ENCODE results near the gene HUNK.

The HUNK gene

DNA sequence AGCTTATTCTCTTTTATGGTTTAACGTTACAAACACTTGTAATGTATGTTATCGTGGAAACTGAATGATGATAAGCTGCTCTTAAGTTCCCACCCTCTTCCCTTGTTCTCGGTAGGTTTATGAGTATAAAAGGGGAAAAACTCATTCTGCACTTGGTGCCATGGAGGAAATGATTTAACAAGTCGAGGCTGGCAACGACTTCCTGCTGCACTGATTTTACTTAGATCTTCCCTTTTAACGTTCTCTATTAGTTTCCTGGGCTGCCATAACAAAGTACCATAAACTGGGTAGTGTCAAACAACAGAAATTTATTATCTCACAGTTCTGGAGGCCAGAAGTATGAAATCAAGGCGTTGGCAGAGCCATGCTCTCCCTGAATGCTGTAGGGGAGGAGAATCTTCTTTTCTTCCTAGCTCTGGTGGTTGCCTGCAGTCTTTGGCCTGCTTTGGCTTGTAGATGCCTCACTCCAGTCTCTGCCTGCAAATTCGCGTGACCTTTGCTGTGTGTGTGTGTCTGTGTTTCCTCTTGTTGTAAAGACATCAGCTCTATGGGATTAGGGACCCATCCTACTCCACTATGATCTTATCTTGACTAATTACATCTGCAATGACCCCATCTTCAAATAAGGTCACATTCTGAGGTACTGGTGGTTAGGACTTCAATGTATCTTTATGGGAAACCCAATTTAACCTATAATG lies 26.3 kb downstream of the HUNK start:
- no peak for DNase-seq

DNA sequence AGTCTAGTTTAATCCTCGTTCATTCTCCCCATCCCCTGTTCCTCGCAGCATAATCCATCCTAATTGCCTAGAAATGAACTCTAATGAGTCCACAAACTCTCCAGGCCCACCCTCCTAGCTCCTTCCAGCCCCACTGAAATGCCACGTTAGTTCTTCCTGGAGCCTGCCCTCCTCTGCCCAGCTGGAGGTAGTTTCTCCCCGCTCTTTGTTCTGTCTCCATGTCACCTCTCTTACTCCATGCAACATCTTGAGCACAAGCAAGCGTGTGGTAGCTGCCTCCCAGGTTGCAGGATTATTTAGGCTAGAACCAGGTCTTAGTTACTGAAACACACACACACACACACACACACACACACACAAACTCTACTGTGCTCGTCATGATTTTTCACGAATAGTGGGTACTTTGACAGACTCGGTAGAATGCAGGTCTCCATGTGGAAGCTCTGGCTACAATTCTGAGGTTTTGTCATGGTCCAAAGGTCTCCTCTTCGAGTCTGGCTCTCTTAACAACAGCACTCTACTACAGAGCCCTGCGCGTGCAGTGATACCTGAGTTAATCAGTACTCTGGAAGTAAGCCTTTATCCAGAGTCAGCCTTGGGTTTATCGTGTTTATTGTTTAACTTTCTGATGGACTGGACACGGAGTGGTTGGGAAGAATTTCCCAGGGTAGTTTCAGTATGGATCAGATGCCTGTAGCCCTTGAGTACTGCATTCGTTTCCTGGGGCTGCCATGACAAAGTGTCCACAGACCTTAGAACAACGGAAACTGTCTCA lies 27.5 kb downstream of the HUNK start:
- no peak for DNase-seq

DNA sequence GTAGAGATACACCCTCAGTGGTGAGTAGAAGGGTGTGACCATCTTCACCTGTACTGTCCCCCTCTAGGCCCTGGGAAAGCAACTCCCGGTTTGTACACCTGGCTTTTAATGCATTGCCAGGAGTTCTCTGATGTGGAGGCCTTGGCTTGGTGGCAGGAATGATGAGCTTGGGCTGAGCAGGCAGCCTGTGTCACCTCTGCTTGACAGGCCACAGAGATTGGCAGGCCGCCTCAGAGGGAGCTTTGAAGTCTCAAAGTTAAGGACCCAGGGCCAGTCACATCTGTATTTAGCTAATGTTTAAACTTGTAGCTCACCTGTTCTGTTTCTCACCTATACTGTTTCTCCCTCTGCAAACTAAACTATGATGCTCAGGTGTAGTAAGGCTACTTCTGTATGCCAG lies 28.5 kb downstream of the HUNK start:
- DNase-seq: no peak

DNA sequence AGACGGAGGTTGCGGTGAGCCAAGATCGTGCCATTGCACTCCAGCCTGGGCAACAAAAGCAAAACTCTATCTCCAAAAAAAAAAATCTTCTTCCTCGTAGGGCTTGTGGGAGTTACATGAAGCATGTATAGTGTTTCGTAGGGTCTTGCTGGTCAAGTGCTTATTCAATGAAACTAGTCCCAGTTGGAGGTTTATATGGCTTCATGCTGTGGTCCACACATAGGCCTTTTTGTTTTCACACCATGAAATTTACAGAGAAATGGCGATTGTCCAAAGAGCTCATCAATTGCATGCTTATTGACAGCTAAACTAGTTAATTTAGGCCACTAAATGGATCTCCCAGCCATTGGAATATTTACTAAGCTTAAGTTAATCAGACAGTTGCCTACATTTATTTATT lies 29.6 kb downstream of the HUNK start:
- DNase-seq: no peak

DNA sequence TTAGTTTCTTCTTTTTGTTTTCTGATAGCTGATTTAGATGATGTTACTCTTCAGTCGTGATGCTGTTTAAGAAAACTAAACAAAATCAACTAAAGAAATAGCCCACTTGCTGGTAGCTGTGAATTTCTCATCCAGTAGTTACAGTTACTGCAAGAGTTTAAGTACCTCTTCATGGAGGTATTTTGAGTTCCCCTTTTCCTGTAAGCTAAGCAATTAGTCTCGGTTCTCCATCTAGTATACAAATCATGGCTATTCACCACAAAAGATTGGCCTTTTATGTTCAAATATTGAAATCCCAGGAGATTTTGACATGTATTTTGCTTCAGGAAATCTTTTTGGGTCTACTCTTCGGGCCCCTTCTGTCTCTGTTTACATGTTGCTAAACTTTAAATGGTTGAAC lies 31.1 kb downstream of the HUNK start:
- DNase-seq: no peak

DNA sequence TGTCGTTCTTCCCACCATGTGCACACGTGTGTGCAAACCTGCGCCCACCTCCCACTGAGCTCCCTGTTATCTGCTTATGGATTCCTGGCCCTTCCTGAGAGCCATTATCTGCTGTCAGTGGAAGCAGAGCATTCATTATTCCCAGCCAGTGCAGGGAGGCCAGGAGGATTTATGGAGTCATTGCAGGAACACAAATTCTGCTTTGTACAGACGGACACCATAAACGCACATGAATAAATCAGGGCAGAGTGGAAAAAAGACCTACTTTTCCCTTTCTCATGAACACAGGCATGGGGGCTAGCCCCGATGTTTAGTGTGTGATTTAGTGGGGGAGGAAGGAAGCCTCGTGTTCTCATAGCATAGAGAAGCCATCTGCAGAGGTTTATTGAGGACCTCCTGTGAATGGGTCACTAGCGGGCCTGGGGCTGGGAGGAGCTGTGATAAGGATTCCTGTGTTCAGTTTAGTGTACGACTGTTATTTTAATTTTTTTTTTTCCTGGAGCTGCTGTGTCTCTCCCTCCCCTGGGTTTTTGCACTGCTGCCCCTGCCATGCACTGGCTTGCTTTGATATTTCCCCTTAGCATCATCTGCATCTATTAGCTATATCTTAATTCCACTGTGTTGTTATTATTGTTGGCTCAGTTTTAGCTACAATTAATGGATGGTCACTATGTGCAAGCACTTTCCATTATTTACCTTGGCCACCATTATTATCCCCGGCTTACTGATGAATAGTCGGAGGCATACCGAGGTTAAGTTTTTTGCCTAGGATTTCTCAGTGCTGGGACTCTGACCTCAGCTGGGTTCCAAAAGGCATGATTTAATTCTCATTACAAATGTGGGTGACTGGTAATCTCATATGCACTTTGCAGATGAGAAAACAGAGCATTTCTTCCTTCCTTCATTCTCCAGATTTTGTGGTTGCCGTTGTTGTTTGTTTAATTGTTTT lies 33.0 kb downstream of the HUNK start:
- DNase-seq: no peak

DNA sequence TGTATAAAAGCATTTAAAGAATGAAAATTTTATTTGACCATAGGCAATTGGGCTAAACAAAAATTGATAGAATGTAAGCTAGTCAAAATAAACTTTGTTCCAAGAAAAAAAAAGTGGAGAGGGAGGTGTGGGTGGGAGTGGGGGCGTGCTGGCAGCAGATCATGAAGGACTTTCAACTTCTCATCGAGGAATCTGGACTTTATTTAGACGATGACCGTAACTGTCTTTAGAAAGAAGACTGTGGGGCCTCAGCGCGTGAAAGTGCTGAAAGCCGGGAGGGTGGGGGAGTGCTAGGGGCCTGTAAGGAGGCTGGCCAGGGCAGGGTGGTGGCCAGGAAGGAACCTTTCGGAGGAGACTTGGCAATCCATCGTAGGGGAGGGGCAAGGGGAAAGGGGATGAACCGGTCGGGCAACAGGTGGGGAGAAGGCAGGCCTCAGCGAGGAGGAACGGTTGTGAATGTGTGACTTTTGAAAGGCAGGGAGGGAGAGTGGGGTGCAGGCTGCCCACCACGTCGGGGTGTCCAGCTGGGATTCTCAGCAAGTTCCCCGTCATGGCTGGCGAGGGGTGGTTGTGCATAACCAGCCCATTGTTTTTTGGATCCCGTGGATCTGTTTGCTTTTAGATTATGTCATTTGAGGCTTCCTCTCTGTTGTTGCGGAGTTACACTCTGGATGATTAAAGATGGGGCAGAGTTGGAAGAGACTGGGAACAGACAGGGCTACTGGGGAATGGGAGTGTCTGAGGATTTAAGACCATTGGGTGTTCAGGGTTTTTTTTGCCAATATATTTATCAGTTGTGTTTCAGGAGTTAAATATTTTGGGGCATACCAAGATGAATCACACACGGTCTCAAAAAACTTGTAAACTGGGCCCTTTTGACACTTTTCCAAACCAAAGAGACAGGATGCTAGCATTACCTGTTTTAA lies 35.5 kb downstream of the HUNK start:
- DNase-seq: no peak

DNA sequence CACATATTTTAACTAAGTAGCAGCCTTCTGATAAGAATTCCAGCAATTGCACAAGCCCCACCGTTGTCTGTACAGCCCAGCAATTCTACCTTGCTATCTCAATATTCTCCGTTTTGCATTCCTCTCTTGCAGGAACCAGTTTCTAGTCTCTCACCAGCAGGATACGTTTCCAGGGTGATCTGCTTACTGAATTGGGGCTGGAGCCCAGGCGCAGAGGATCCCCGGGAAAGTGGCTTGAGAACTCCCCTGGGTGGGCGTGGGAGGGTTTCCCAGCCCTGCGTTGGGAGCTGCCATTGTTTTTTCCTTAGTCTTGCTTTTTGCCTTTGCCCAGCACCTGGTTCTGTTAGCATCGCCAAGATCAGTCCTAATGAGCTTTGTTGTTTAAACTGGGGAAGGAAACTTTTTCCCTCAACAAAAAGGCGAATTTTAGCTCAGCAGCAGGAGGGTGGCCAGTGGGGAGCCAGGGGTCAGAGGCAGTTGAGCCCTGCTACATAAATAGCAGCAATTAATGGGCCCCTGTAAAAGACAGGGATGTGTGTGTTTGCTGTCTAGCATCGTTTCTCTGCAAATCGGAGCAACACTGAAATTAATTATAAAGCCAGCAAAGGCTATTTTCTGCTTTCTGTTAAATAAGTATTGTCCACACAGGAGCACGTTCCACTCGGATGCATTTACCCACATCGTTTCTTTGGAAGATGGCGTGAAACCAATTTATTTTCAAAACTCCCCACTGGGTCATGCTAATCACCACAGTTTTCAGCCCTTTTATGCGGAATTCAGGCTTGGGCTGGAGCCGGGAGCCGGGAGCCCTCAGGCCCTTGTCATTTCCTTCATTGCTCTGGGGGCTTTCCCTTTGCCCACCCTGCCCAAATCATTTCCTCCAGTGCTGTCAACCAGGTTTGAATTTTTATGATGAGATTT lies 36.6 kb downstream of the HUNK start:
- DNase-seq: no peak

DNA sequence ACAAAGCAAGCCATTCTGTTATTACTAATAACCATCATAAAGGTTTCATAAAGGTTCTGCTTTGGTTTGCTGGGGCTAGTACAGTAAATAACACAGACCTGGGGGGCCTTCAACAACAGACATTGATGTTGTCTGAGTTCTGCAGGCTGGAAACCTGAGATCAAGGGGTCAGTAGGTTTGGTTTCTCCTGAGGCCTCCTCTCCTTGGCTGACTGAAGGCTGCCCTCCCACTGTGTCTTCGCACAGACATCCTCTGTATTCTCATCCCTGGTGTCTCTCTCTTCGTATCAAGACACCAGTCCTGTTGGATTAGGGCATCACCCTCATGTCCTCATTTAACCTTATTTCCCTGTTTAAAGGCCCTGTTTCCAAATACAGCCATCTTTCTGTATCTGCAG lies 37.3 kb downstream of the HUNK start:
- DNase-seq: no peak

DNA sequence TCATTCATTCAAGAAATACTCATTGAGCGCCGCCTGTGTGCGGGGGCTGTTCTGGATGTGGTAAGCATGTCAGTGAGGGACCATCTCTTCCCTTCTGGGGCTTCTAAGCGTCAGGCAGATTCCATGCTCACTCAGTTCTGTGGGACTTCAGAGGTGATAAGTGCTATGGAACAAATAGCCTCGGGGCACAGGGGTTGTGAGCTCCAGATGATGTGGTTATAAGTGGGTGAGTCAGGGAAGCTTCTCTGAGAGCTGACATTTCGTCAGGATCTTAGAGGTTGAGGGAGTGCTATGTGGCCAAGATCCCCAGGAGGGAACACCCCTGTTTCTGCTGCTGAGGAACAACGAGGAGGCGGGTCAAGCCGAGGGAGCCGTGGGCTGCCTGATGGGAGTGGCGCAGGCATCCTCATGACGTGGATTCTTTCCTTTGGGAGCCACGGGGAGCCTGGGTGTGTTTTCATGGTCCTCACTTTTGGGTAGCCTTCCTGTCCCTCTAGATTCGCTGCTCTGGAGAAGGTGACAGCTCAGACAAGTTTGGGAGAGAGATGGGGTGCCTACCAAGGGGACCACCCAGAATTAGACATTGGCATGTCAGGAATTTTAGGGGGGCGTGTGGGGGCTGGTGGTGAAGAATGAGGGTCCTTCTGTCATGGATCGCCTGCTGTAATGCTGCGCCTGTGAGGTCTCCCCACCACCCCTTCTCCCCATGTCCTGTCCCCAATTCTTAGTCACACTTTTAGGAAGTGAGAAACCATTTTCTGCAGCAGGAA lies 38.5 kb downstream of the HUNK start:
- DNase-seq: no peak

DNA sequence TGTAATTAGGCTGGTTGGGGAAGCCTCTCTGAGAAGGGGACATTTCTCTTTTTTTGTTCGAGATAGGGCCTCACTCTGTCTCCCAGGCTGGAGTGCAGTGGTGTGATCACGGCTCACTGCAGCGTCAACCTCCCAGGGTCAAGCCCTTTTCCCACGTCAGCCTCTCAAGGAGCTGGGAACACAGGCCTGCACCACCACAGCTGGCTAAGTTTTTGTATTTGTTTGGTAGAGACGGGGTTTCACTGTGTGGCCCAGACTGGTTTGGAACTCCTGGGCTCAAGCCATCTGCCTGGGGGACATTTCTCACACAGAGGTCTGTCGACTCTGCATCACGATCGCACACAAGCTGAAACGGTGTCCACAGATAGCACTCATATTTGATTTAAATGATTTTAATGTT lies 39.7 kb downstream of the HUNK start:
- no peak for DNase-seq

DNA sequence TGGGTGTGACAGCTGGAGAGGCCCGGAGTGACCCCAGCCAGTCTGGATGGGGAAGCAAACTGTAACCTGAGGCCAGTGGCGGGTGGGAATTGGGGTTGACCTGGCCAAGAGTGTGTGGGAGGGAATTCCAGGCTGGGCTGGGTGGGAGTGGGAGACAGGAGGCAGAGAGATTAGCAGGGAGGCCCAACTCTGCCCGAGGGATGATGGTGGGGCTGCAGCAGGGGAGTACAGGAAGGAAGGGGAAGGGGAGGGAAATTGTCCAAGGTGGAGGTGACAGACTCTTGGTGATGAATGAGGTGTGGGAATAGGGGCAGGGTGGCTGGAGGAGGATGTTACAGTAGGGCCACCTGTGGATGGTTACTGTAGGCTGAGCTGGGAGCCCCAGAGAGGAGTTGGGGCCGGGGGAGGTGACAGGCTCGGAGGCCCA lies 40.4 kb downstream of the HUNK start:
- no peak for DNase-seq

DNA sequence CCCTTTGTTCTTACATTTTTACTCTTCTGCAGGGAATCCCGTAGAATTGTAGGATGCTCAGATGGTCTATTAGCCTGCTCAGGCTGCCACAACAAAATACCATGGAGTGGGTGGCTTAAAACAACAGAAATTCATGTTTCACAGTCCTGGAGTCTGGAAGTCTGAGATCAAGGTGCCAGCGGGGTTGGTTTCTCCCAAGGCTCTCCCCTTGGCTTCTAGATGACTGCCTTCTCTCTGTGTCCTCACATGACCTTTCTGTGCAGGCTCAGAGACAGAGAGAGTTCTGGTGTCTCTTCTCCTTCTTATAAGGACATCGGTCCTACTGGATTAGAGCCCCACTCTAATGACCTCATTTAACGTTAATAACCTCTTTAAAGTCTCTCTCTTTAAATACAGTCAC lies 41.7 kb downstream of the HUNK start:
- no peak for DNase-seq

DNA sequence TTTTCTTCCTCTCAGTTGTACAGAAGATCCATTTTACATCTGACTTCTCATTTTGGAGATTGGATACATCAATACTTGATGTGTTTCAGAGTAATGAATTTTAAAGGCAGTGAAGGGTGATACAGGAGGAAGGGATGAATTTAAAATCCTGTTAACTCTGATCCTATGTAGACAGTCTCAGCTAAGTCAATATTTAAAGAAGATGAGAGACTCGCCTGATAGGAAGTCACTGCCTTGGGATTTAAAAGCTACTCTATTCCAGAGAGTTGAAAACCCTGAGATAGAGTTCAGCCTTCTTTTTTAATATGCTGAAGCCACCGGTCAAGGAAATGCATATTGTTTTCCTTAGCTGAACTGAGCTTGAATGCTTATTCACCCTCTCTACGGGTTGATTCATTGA lies 42.7 kb downstream of the HUNK start:
- DNase-seq: no peak

DNA sequence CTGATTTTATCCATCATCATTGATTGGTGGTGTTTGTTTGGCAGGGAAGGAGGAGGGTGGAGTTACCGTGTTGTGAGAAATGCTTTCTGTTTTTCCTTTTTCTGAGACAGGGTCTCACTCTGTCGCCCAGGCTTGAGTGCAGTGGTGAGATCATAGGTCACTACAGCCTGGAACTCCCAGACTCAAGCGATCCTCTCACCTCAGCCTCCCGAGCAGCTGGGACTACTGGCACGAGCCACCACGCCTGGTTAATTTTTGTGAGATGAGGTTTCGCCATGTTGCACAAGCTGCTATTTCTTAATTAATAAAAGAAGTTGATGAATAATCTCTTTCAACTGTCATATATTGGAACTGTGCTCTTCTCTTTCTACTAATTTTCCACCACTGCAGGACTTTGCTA lies 44.3 kb downstream of the HUNK start:
- DNase-seq: no peak

DNA sequence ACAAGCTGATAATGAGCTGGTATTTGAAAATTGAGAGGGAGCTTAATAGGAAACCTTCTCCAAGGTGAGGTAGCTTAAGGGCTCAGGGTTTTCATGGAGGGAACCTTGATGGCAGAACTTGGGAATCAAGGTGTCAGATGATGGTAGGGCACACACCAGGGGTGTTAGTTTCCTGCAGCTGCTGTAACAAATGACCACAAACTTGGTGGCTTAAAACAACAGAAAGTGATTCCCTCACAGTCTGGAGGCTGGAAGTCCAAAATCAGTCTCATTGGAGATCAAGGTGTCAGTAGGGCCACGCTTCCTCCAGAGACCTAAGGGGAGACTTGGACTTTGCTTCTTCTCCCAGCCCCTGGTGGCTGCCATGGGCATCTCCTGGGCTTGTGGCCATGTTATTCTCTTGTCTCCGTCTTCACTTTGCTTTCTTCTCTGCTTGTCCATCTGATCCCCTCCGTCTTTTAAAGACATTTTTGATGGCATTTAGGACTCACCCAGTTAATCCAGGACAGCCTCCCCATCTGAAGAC lies 45.5 kb downstream of the HUNK start:
- DNase-seq: no peak

DNA sequence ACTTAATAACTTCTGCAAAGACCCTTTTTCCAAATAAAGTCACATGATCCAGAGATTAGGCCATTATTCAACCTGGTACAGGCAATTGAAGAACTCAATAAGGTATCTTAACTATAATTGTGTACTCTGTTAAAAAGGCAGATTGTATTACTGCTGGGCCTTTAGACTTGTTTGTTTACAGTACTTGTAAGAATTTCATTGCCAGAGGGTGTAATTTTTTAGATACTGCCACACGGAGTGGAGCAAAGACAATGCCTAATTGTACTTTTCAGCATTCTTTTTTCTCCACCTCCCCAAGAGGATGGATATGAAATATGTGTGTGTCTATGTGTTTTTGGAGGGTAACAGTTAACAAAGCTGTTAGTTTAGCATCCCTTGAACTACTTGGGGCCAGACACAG lies 47.5 kb downstream of the HUNK start:
- no peak for DNase-seq

DNA sequence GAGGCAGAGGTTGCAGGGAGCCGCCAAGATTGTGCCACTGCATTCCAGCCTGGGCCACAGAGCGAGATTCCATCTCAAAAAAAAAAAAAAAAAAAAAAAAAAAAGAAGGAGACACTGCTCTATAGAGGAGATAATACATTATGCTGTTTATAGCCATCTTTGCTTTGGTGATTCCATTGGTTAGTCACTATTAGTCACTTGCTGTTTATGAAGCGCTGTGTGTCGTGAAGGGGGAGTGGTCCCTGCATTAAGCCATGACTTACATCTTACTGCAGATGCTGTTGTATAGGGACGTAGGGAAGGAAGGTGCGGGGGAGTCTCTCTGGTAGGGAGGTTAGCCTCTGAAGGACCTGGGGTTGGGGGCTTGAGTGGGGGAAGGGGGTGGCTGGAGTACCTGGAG lies 48.3 kb downstream of the HUNK start:
- no peak for DNase-seq

DNA sequence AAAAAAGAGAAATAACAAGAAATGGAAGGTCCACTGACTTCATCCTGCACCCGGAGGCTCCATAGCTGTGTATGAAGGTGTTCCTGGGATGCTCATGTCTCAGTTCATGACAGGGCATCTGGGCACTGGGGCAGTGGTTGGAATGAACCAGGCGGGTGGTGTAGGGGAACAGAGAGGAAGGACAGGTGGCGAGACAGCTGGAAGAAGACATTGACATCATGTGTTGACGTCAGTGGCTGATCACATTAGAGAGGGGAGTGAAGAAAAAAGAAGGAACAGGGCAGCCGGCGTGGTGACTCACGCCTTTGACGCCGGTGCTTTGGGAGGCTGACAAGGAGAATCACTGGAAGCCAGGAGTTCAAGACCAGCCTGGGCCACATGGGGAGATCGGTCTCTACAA lies 50.1 kb downstream of the HUNK start:
- DNase-seq: no peak

DNA sequence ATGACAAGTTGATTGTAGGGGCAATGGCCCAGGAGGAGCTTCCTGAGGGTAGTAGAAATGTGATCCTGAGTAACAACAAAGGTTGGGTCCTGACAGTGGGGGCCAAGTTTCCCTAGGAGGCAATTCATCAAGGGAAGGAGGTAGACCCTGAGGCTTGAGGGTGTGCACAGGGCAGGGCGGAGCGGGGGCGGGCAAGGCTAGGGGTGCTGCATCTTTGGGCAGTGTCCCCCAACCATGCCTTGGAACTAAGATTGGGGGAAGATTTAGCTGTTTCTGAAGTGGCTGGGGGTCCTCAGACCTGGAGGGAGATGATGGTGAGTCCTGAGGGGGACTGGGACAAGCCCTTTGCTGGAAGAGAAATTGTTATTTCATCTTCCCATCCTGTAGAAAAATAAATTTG lies 50.9 kb downstream of the HUNK start:
- no peak for DNase-seq

Measured in NCI-H446 treated with DMSO at 0.1 percent for 48 hours (cell line).